AG04450 (cell line): ENCODE measurements around the gene GABRB1. TPM values are rescaled to one million over a fixed set of nuclear protein-coding genes. Genes with fewer than 3 reads are reported as not detected.

Experiments used
- CTCF ChIA-PET: fragments of 300-600, 350-600 bp; formaldehyde crosslinking; extraction: SDS; loops from one replicate; lab custom pipeline; 2022; ENCODE audit warnings: antibody characterized with exemption, inconsistent platforms; lab: Charles Lee
- POLR2A ChIA-PET: fragments of 350-600 bp; formaldehyde crosslinking; extraction: SDS; loops from one replicate; lab custom pipeline; 2021; ENCODE audit warnings: antibody characterized with exemption, inconsistent platforms; lab: Yijun Ruan, JAX
- DNase-seq: peaks from one replicate; pipeline ENCODE4 v3.0.0-alpha.2; 2011; ENCODE audit warnings: low read depth, low spot score
- H3K27ac ChIP-seq: one replicate; pipeline ENCODE4 v1.5.1; 2012; ENCODE audit warnings: low read depth, low read length, control low read depth
- H3K27me3 ChIP-seq: one replicate; pipeline ENCODE4 v1.6.0; 2012; ENCODE audit warnings: low read length; ENCODE audit not compliant: control insufficient read depth, insufficient read depth
- H3K4me3 ChIP-seq: 2 replicates; pipeline ENCODE4 v1.5.1; 2011; ENCODE audit warnings: mild to moderate bottlenecking, low read depth, low read length, control low read depth
- H3K9me3 ChIP-seq: 2 replicates; pipeline ENCODE4 v1.5.1; 2012; ENCODE audit warnings: low read length; ENCODE audit not compliant: control insufficient read depth, insufficient read depth
- polyA plus RNA-seq: library from polyadenylated mRNA; depleted of rRNA; stranded (reverse); fragments of >200 nt; gene quantifications from 2 replicates; pipeline ENCODE4 v1.2.3, GENCODE V29; 2011
- TF ChIP-seq, protein P1 (sequence below): IDR thresholded peaks from 2 replicates; pipeline ENCODE4 v1.5.1; 2011; ENCODE audit warnings: low read depth, low read length, control low read depth, inconsistent platforms

The GABRB1 gene
- polyA plus RNA-seq, 1 experiment: 8.1 TPM

DNA sequence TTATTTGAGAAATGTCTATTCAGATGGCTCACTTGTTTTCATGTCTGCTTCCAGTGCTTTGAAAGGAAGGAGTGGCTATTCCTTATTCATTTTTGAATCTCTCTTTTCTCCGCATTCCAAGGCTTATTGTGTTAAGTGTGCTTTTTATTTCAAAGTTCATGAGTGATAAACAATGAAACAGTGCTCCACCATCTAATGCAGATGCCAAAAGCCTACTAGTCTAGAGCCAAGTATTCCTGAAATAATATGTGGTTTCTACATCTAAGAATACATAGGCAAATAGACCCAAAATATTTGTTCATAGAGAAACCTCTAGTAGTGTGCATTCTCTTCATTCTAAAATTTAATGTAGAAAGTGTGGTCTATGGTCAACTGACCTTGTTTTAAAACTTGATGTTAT, 187.3 kb downstream of the GABRB1 start:
- POLR2A ChIA-PET: no interaction called here
- CTCF ChIA-PET: no interaction called here
- no peak overlapping the region for H3K27ac ChIP-seq

DNA sequence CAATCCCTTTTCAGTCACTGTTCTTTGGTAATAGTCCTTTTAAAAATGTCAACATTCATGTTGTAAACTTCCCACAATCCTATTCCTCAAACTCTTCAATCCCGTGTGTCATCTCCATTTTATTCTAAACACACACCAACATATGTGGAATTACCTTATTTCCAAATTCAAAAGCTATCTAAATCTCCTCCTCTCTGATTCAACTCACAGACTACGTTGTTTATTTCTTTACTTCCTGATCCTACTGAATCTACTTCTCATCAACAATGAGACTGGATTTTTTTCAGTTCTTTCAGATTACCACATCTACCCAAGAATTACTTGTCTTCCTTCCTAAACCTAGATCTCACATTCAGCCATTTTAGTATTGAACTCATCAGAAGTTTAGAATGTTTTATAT, 188.2 kb downstream of the GABRB1 start:
- H3K27me3 ChIP-seq: no peaks in the 10 kb centered on the region
- DNase-seq: peak; percentile 24
- no peaks in the 10 kb centered on the region for H3K9me3 ChIP-seq
- no peak overlapping the region for H3K4me3 ChIP-seq
- CTCF ChIA-PET: interaction anchor here (0.8 to 1.1 kb wide), 2 partner anchors 97 to 163 kb away, joined by 3 read pairs; no protein-coding TSS in a partner anchor
- POLR2A ChIA-PET: no interaction called here
- H3K27ac ChIP-seq: no peak overlapping the region
- TF ChIP-seq, protein P1, sequence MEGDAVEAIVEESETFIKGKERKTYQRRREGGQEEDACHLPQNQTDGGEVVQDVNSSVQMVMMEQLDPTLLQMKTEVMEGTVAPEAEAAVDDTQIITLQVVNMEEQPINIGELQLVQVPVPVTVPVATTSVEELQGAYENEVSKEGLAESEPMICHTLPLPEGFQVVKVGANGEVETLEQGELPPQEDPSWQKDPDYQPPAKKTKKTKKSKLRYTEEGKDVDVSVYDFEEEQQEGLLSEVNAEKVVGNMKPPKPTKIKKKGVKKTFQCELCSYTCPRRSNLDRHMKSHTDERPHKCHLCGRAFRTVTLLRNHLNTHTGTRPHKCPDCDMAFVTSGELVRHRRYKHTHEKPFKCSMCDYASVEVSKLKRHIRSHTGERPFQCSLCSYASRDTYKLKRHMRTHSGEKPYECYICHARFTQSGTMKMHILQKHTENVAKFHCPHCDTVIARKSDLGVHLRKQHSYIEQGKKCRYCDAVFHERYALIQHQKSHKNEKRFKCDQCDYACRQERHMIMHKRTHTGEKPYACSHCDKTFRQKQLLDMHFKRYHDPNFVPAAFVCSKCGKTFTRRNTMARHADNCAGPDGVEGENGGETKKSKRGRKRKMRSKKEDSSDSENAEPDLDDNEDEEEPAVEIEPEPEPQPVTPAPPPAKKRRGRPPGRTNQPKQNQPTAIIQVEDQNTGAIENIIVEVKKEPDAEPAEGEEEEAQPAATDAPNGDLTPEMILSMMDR: no peak

More for the DNA sequence above, 187.3 kb downstream of the GABRB1 start:
- H3K27me3 ChIP-seq: no peaks in the 10 kb centered on the region
- TF ChIP-seq, protein P1: no peak
- no peak overlapping the region for H3K4me3 ChIP-seq
- H3K9me3 ChIP-seq: no peaks in the 10 kb centered on the region
- DNase-seq: no peak

DNA sequence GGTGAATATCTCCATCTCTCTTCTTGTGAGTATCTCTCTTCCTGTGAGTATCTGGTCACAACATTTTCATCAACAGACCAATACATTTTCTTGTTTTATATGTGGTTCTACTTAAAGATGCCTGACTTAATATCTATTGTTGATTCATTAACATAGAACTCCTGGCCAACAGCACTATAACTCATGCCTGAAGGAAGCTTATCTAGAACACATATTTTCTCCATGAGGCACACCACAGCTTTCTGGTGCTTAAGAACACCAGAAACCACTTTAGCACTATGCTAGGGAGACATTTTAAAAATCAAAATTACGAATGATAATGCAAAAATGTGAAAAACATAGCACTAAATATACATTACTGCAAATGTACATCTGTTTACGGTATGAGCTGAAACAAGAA, 190.4 kb downstream of the GABRB1 start:
- H3K9me3 ChIP-seq: no peaks in the 10 kb centered on the region
- ChIA-PET POLR2A (no interaction called here), CTCF (no interaction called here)
- no peak overlapping the region for H3K27ac ChIP-seq
- H3K27me3 ChIP-seq: no peaks in the 10 kb centered on the region
- TF ChIP-seq, protein P1: no peak
- H3K4me3 ChIP-seq: no peak overlapping the region
- DNase-seq: peak; percentile 33

GRCh38 chr4:47222276-47222675, 190.9 kb downstream of the GABRB1 start:
- no peak overlapping the region for H3K27ac ChIP-seq
- no peaks in the 10 kb centered on the region for H3K9me3 ChIP-seq
- ChIA-PET POLR2A (no interaction called here), CTCF (interaction anchor here (0.9 kb wide), 1 partner anchor 100 kb away, joined by 3 read pairs; no protein-coding TSS in a partner anchor)
- H3K27me3 ChIP-seq: no peaks in the 10 kb centered on the region
- TF ChIP-seq, protein P1: no peak
- no peak for DNase-seq
- no peak overlapping the region for H3K4me3 ChIP-seq

DNA sequence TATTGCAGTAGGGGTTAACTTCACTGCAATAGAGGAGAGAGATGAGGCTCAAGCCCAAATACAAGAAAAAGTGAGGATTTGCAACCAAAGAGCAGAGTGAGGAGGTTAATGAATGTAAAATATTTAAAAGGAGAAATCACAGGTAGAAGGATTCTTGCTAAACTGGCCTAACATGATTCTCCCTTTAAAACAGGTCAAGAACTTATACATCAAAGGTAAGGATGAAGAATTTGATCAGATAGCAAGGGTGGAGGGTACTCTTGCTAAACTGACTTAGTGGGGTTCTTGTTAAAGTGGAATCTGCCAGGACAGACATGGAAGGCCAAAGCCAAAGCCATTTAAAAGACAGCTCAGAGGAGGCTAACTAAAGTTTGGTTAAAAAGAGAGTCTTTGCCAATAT, 193.0 kb downstream of the GABRB1 start:
- POLR2A ChIA-PET: no interaction called here
- TF ChIP-seq, protein P1: no peak
- no peak overlapping the region for H3K27ac ChIP-seq

More for the DNA sequence above, 193.0 kb downstream of the GABRB1 start:
- CTCF ChIA-PET: no interaction called here
- Histone ChIP-seq H3K27me3 (no peaks in the 10 kb centered on the region), H3K4me3 (no peak overlapping the region), H3K9me3 (no peaks in the 10 kb centered on the region)
- DNase-seq: no peak
